Retinal pigment epithelial cell (primary cell): ENCODE results near the gene RASA4B.

Experiments
- DNase-seq: peaks from one replicate; pipeline ENCODE4 v3.0.0-alpha.2; 2010; ENCODE audit warnings: low read depth
- H3K4me3 ChIP-seq: 2 replicates; pipeline ENCODE4 v1.5.1; 2011; ENCODE audit warnings: mild to moderate bottlenecking, low read length, control low read depth, moderate library complexity
- CTCF ChIP-seq: conservative IDR thresholded peaks from 2 replicates; pipeline ENCODE4 v1.5.1; 2011; ENCODE audit warnings: low read depth, low read length, control low read depth, inconsistent platforms

Gene RASA4B

GRCh38 chr7:102471791-102472125 lies 45.8 kb downstream of the RASA4B start:
- H3K4me3 ChIP-seq, result no peak overlapping the region
- no peak for DNase-seq
- no peak for TF ChIP-seq CTCF

GRCh38 chr7:102469972-102470825 lies 47.4 kb downstream of the RASA4B start:
- DNase-seq, result no peak
- no peak for TF ChIP-seq CTCF
- no peak overlapping the region for H3K4me3 ChIP-seq

GRCh38 chr7:102469351-102469971 lies 48.1 kb downstream of the RASA4B start:
- TF ChIP-seq CTCF, result no peak
- no peak overlapping the region for H3K4me3 ChIP-seq
- no peak for DNase-seq

GRCh38 chr7:102468478-102469350 lies 48.9 kb downstream of the RASA4B start:
- TF ChIP-seq CTCF, result no peak
- no peak overlapping the region for H3K4me3 ChIP-seq
- no peak for DNase-seq

GRCh38 chr7:102467581-102468477 lies 49.7 kb downstream of the RASA4B start:
- no peak for TF ChIP-seq CTCF
- no peak for DNase-seq
- H3K4me3 ChIP-seq, result no peak overlapping the region

GRCh38 chr7:102466097-102466496 lies 51.5 kb downstream of the RASA4B start:
- no peak for DNase-seq
- TF ChIP-seq CTCF, result no peak
- peak overlapping the region; percentile 99 for H3K4me3 ChIP-seq
